ENCODE results near the gene LAMB2.

DNA sequence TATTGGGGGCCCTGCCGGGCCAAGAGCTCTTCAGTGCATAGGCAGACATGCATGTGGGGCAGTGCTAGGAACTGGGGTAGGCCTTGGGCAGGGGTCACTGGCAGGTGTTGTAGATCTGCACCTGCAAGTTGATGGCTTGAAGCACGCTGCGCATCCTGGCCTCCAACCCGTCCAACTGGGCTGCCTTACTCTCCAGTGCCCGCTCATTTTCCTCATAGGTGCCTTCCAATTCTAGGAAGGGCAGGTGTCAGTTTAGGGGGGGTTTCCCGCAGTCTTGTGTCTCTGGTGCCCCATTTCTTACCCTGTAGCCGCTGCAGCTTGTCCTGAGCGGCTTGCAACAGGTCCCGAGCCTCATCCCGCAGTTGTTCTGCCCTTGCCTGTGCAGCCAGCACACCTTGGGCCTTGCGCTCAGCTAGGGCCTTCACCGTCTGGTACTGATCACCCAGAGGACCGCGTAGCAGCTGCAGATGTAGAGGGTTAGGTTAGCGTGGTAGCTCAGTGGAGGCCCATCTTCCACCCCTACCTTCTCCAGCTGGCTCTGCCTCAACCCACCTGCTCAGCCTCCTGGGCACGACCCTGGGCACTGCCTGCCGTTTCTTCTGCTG, 11.6 kb downstream of the LAMB2 start:
- no peak for TF ChIP-seq POLR2A (IDR thresholded peaks at IDR 0.05)
- no peak for TF ChIP-seq CTCF (IDR thresholded peaks at IDR 0.05 in 8 of 11, conservative IDR thresholded peaks at IDR 0.05 in 3 of 11)
